Activated effector memory CD4-positive, alpha-beta T cell treated with Interleukin-2 at 50 U/mL for 16 hours (primary cell): ENCODE measurements around the gene CFAP299.

Experiments used
- DNase-seq: peaks from one replicate; pipeline ENCODE4 v3.0.0-alpha.2; 2020

The CFAP299 gene

DNA sequence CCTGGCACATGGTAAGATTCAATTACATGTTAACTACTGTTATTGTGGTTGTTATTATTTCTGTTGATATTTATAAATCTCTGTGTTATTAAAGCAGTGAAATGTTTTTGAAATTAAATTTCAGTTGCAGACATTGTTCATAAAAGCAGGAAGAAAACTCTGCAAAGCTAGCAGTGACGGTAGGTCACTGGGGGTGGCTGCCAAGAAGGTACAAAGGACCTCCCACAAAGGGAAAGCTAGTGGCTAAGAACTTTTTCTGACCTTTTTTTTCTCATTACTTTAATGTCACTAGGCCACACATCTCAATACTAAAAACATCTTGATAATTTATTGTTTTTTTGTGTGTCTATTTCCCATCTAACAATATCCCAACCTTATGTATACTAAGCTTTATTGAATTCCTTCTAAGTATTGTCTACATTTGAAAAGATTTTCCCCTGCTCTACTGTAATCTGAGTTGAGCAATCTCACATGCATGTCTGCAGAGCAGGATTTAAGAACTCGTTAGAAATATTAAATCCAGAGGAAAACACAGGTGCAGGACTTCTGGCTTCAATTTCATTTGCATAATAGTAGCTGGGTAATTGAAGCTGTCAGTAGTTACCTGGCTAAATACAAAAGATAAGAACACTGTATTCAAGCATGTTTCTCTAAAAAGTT is 197.3 kb downstream of the CFAP299 start:
- no peak for DNase-seq

DNA sequence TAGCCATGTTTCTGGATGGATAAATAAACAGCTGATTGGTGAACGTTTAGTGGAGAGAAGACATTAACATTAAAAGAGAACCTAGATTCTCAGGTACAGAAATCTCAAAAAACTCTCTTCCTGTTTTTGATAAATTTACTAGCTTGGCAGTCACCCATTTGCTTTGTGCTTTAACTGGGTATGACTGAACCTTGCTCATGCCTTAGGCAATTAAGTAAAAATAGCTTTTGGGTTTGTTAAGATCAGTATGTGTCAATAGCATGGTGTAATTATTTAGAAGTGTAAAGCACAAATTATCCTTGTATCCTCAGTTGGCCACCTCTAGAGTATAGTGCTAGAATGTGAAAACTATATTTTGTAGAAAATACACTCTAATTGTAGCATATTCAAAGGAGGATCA is 200.0 kb downstream of the CFAP299 start:
- no peak for DNase-seq

DNA sequence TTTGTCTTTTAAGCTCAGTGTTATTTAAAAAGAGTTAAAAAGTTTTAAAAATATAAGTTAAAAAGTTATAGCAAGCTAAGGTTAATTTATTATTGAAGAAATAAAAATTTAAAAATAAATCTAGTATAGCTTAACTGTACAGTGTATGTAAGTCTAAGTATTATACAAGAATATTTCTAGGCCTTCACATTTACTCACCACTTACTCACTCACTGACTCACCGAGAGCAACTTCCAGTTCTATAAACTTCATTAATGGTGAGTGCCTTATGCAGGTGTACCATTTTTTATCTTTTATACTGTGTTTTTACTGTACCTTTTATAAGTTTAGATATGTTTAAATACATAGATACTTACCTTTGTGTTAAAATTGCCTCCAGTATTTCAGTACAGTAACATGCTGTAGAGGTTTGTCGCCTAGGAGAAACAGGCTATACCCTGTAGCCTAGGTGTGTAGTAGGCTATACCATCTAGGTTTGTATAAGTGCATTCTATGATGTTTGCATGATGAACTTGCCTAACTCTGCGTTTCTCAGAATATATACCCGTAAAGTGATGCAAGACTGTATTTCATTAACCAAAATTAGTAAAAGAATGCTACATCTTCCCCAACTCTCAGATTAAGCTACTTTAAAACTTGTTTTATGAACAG is 202.9 kb downstream of the CFAP299 start:
- no peak for DNase-seq

DNA sequence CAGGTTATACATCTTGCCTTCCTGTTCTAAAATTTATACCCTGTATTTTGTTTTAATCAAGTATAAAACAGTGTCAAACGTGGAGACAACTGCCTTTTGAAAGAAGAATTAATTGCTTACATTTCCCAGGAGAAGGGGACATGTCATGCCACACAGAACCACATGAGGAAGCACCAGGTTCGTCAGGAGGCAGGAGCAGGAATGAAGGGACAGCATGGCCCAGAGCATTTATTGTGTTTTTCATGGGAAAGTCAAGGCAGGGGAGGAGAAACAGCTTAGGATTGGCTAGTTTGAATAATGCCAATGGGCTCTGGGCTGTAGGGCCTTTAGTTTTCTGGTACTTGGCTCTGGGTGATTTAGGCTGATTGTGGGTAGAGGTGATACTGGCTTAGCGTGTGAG is 203.7 kb downstream of the CFAP299 start:
- DNase-seq: no peak

DNA sequence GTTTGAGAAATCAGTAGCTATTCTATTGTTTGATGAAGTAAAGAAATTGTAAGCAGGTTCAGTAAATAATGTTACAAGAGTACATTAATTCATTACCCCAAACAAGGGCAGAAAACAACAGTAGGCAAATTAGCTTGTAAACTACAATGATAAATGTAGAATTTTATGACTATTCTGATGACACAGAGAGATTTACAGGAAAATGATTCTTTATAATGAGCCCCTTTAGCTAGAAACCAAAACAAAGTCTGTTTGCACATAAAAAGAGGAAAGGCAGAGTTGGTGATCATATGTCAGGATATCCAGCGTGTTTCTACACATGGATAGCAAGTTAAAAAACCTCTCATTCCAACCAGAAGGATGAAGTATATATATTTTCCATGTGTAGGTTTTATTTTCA is 204.8 kb downstream of the CFAP299 start:
- DNase-seq: no peak

DNA sequence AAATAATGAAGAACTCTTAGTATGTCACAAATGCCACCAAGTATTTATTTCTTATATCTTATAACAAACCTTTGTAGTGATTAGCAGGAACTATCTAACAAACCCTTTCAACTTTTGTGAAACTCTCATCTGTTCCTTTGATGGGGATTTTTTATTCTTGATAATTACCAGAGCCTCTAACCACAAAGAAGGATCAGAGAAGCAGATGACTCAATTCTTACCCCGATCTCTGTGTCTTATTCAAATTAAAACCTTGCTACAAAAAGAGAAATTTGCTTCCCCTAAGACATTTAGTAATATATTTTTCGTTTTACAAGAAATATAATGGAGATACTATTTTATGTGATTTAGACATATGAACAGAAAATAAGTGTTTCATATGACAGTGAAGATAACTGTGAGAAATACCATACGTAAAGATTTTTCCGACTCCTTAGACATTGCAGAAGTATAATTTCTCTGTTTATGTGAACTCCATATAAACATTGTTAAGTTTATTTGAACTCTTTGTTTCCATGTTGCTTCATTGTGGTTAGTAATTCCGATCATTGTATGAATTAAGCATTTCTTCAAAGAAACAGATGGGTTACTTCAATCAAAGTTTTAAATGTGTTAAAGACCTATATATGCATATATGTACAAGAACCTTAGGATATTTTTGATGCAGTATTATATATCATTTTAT is 205.4 kb downstream of the CFAP299 start:
- no peak for DNase-seq

DNA sequence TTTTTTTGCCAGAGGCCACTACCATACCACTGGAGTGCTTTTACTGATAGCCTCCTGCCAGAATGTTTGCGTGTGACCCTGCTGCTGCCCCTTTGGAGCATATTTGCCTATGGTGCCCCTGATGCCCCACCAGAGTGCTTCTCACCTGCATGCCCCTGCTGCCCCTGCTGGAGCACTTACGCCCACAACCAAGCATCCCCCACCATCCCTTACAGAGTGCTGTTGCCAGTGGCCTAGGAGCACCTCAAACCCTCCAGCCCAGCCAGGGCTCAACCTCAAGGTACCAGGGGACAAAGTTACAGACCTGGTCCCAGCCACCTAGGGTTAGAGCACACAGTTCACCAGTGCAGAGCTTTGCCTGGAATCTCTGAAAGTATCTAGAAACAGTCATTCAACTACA is 207.2 kb downstream of the CFAP299 start:
- no peak for DNase-seq

DNA sequence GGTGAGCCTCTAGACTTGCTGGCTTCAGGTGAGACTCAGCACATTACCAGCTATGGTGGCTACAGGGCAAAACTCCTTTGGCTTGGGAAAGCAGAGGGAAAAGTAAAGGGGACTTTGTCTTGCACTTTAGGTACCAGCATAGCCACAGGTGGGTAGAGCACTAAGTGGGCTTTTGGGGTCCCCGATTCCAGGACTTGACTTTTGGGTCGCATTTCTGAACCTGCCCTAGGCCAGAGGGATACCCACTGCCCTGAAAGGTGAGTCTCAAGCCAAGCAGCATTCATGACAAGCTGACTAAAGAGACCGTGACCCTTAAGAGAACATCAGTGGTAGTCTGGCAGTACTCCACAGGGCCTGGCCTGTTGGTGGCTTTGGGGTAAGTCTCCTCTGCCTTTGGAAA is 224.8 kb downstream of the CFAP299 start:
- DNase-seq: no peak

DNA sequence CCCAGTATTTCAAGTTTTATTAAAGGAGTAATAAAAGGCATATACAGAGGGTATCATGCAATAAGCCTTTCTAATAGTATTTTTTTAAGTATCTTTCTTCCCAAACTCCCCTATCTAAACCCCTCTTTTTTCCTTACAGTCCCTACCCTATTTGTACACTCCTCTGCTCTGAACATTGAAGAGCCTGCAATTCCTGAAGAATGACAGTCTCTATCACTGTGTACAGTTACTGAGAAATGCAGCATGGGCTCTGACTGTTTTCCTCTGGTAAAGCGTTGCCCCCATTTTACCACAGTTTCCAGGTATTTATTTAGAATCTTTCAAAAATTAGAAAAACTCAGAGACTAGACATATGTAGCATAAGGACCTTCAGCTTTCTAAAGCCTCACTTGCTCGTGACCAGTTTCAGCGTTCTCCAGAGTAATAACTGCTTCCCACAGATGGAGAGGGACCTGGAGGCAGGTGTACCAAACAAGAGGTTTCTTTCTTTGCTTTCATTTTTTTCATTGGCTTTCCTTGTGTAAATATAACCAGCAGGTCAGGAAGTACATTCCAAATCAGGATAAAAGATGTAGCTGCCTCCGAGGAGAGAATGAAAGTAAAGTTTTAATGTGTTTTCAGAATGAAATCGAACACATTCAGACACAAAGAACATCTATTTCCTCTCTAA is 230.8 kb downstream of the CFAP299 start:
- DNase-seq: no peak

DNA sequence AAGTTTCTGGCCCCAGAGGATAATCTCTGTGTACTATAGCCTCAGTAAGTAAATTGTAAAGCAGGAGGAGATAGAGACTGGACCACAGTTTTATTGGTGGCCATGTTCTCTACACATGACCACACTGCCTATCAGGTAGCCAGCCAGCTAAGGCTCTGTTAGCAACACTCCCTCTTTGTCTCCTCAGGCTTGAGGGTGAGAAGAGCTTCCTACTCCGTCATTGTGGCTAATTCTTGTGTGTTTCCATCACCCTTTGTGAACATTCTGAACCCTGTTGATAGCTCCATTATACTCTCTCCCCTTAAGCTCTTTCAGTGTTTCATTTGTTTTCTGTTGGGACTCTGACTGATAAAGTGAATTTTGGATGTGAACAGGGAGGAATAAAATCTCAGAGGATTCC is 233.4 kb downstream of the CFAP299 start:
- no peak for DNase-seq

DNA sequence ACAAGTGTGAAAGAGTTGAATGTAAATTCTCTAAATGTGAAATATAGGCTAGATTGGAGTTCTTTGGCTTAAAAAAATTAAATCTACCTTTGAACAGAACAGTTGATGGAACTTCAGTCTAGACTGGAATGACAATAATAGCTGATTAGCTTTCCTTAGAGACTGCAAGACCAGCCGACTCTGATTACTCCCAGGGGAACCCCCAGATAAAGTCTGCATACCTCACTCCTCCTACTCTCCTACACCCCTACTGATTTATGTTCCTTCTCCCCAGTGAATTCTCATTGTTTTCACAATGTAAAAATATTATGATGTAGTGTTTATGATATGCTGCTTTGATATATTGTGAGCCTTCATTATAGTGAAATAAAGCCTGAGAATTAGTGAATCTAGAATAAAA is 241.3 kb downstream of the CFAP299 start:
- no peak for DNase-seq

DNA sequence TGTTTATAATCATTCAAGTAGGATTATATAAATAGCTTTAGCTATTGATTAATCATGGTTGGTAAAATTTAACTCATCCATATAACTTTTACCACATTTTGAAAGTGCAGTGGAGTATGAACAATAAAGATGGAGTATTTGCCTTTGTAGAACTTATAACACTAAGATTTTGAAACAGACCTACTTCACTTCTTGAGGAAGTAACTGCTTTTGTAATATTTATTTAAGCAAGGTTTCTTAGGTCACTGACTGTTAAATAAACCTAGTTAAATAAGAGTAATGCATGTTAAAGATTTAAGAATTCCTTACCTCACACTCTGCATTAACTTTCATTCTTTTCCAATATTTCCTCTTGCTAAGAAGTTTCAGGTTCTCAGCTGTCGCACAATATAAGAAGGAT is 242.5 kb downstream of the CFAP299 start:
- no peak for DNase-seq

DNA sequence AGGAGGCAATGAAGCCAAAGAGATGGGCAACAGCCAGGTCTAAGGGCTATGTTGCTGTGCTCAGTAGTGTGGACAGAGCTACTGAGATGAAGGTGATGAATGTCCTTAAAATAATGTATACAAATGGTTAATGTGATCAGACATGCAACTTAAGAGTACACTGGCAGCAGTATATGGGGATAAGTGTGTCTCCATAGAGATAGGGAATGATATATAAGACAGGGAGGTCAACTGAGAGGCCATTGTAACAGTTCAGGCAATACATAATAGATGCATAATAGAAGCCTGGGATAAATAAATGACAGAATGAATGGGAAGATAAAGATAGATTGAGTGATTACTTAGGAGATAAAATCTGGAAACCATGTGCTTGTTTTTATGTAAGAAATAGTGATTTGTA is 250.0 kb downstream of the CFAP299 start:
- no peak for DNase-seq

DNA sequence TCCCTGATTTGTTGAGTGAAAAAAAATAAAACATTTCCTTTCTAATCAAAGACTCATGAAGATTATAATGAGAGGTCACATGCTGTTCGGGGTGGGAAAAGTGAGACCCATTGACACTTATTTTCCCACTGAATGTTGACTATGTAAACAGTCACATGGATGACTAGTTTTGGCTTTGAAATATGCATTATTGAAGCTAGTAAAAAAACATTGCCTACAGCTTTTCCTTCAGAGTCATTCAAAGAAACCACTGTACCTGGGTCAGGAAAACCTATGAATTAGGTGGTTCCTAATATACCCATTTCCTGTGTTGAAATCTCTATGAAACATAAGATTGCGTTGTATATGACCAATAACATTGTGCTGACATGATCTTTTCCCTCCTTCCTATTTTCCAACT is 251.2 kb downstream of the CFAP299 start:
- DNase-seq: no peak

DNA sequence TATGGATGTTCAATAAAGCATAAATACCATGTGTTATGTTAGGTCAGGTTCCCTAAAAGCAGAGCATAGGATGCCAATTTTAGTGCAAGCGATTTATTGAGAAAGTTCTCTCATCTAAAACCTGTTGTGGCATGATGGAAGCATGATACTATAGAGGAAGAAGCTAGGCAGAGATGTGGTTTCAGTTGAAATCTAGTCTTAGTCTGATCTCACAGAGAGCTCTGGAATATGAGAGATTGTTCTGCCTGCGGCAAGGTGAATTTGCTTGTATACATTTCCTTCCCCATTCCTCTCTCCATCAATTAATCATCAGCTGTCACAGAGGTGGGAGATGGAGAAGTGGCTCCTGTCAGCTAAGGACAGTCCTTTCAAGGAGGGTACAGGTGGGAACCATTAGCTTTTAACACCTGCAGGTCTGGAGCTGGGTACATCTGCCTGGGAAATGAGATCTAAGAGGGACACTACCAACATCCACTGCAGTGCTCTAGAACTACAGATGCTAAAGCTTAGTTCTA is 252.4 kb downstream of the CFAP299 start:
- no peak for DNase-seq

DNA sequence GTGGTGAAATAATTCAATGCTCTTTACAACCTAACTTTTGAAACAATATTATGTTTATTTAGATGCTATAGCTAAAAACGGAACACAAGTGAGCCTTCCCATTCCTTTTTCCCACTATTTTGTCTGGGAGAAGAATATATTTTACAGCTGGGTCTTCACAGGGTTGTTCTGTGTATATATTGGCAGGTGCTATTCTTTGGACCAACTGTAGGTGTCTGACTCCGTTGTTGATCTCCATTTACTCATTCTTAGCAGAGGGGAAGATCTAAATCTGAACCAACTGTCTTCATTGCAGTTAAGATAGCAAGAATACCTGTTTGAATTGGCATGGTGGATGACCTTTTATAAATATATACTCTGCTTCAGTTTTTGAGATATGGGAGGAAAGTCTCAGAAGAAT is 257.4 kb downstream of the CFAP299 start:
- no peak for DNase-seq

DNA sequence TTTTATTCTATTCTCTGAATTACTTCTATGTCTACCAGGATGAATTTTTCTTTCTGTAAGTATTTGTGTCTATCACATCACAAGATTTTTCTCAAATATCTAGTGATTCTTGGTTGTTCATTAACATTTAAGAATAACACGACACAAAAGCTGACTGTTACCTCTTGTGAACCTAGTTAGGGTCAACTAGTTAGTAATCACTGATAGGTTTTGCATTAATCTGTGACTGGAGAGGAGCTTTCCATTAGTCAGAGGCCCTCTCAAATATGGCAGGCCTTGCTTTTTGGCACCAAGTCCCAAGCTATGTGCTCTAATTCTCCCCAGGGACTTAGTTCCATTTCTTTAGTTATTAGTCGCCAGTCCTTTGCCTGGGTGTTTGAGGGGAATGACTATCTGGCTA is 259.2 kb downstream of the CFAP299 start:
- DNase-seq: no peak

DNA sequence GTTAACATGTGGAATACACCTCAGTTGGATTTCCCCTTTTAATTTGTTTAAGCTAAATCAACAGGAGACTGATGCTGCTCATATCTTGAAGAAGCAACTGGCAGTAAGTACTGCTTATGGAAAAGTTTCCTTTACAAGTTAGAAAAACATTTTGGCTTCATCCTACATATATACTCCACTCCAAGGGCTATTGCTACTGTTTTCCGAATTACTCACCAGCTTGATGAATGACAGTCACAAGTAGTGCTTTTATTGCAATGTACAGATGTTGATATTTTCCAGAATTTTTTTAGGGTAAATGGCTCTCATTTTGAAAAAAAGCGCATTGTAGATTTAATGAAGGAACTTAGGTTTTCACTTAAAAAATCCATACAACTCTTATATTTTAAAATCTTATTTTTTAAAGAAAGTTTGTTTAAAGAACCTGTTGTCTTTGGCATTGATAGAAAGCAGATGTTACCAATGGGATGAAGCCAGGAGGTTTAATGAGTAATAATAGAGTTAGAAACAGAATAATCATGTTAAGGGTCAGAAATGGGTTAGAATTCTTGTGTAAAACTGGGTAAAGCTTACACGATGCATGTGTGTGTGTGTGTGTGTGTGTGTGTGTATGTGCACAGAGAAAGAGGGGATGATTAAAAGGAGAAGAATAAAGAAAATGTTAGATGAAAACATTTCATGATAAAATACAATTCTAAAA is 272.9 kb downstream of the CFAP299 start:
- no peak for DNase-seq

DNA sequence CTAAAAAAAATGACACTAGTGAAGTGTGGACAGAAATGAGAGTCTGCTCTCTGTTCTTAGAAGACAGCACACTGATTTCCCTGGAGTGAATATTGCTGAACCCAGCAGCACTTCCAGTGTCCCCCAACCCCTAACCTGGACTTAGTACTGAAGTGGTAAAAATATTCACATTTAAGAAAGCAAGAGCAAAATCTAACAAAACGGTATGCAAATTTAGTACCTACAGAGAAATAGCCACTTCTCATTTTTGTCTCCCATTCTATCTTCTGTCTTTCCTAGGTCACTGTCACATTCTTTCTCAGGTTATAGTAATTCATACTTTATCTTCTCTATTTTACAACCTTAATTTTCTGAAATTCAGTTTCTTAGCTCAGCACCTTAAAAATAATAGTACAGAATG is 274.7 kb downstream of the CFAP299 start:
- no peak for DNase-seq

DNA sequence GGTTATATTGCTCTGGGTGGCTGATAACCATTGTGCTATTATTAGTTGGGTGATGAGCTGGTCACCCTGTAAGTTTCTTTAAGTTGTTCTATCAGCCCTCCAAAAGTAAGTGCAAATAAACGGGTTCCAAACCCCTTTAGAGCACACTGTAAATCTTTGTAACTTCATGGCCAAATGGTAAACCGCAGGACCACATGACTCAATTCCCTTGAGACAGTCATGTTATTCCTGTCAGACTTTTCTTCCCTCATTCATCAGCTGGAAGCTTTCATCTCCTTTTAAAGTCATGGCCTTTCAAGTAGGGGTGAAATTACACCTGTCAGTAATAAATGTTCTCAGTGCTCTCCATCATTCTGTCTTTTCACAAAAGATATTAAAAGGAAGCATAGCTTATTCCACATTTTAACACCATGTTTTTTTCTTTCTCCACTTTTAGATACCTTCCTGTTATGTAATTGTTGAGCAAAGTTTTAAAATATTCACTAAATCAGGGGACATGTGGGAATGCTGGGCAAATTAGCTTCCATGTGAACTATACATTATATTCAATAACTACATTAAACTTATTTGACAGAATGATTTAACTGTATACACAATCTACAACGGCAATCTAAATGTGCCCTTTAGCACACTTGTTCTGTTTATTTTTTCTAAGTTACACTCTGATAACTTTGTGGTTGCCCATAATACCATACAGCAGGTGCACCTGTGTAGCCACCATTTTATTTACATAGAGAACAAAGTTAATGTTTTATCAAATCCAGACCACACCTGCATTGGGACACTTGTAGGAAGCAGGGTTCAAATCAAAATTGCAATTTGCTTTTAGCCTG is 275.5 kb downstream of the CFAP299 start:
- no peak for DNase-seq

DNA sequence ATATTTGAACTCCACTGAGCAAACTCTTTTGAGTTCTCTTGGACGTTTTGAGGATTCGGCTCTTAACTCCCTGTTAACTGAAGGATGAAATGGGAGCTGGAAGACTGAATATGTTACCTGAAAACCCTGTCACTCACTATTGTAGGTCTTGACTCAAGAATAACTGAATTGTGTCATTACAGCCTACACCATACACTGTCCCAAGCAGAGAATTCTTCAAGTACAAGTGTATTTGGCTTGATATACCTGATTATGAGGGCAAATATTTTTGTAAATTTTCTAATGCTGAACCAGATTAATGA is 276.1 kb downstream of the CFAP299 start:
- no peak for DNase-seq

DNA sequence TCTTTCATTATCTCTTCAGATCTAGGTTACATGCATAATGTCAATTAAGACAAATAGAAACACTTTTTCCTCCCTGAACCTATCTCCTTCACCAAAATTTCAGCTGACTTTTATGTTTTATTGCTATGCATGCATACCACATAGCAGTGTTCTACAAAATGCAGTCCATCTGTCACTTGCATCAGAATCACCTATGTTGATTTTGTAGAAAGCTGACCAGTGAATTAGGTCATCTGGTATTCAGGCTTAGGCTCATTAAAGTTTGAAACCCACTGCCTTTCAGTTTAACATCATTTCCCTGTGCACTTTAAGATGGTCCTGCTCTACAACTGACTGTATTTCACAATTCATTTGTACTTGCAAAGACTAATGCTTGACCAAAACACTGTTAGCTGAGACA is 277.9 kb downstream of the CFAP299 start:
- DNase-seq: no peak
